HFF-Myc (cell line): ENCODE measurements around the gene TRPT1.

Experiments used
- DNase-seq: peaks from one replicate; pipeline ENCODE4 v3.0.0-alpha.2; 2011; ENCODE audit warnings: low read depth; ENCODE audit errors: extremely low read depth
- H3K4me3 ChIP-seq: replicated peaks from 2 replicates; pipeline ENCODE4 v1.5.1; 2011; ENCODE audit warnings: low read depth, mild to moderate bottlenecking, control low read depth, low read length
- CTCF ChIP-seq: IDR thresholded peaks from 2 replicates; pipeline ENCODE4 v1.5.1; 2012; ENCODE audit warnings: mild to moderate bottlenecking, low read depth, low read length, control low read depth; ENCODE audit errors: missing control alignments

Gene TRPT1

GRCh38 chr11:64216879-64217278, 9.1 kb downstream of the TRPT1 start:
- no peak for TF ChIP-seq CTCF
- DNase-seq, result no peak
- H3K4me3 ChIP-seq, result no peak overlapping the region

GRCh38 chr11:64211181-64211872, 14.7 kb downstream of the TRPT1 start:
- TF ChIP-seq CTCF, result no peak
- no peak for DNase-seq
- no peak overlapping the region for H3K4me3 ChIP-seq

GRCh38 chr11:64210301-64211020, 15.5 kb downstream of the TRPT1 start:
- H3K4me3 ChIP-seq, result no peak overlapping the region
- TF ChIP-seq CTCF, result no peak
- no peak for DNase-seq

GRCh38 chr11:64209563-64209843, 16.5 kb downstream of the TRPT1 start:
- H3K4me3 ChIP-seq, result no peak overlapping the region
- TF ChIP-seq CTCF, result no peak
- no peak for DNase-seq

- no peak overlapping the region for H3K4me3 ChIP-seq
- no peak for DNase-seq
- TF ChIP-seq CTCF, result no peak
Observed at GRCh38 chr11:64208796-64209562, 17.0 kb downstream of the TRPT1 start.

GRCh38 chr11:64208086-64208795, 17.7 kb downstream of the TRPT1 start:
- DNase-seq, result no peak
- TF ChIP-seq CTCF, result no peak
- no peak overlapping the region for H3K4me3 ChIP-seq
